GM19395 (cell line): Measurements from ENCODE around the gene TFEB.

Source experiments
- ATAC-seq: cut with Tn5 transposase; IDR thresholded peaks from one replicate; pipeline ENCODE4 v1.9.1; 2021; ENCODE audit warnings: mild to moderate bottlenecking, moderate library complexity; ENCODE audit not compliant: unreplicated experiment

TFEB gene

GRCh38 chr6:41677124-41677921 lies 58.1 kb downstream of the TFEB start:
- no peak for ATAC-seq

- no peak for ATAC-seq
Measured at GRCh38 chr6:41676431-41676830, 59.0 kb downstream of the TFEB start.

GRCh38 chr6:41675992-41676391 lies 59.4 kb downstream of the TFEB start:
- ATAC-seq = no peak

GRCh38 chr6:41675176-41675775 lies 60.1 kb downstream of the TFEB start:
- ATAC-seq = no peak

- no peak for ATAC-seq
Measured at GRCh38 chr6:41674231-41675000, 61.0 kb downstream of the TFEB start.

GRCh38 chr6:41673704-41674000 lies 61.8 kb downstream of the TFEB start:
- no peak for ATAC-seq

GRCh38 chr6:41672816-41673703 lies 62.3 kb downstream of the TFEB start:
- no peak for ATAC-seq

- ATAC-seq = no peak
Measured at GRCh38 chr6:41672016-41672415, 63.4 kb downstream of the TFEB start.

GRCh38 chr6:41671376-41671775 lies 64.0 kb downstream of the TFEB start:
- no peak for ATAC-seq

GRCh38 chr6:41670703-41671360 lies 64.6 kb downstream of the TFEB start:
- ATAC-seq = no peak

GRCh38 chr6:41668968-41669367 lies 66.4 kb downstream of the TFEB start:
- ATAC-seq = no peak

GRCh38 chr6:41667195-41667594 lies 68.2 kb downstream of the TFEB start:
- no peak for ATAC-seq

- ATAC-seq = no peak
Measured at GRCh38 chr6:41664271-41664670, 71.1 kb downstream of the TFEB start.

- ATAC-seq = no peak
Measured at GRCh38 chr6:41663568-41663967, 71.8 kb downstream of the TFEB start.

GRCh38 chr6:41659935-41660334 lies 75.5 kb downstream of the TFEB start:
- ATAC-seq = no peak

GRCh38 chr6:41658636-41659035 lies 76.8 kb downstream of the TFEB start:
- no peak for ATAC-seq

- no peak for ATAC-seq
Measured at GRCh38 chr6:41657131-41658094, 78.0 kb downstream of the TFEB start.

GRCh38 chr6:41656002-41656691 lies 79.3 kb downstream of the TFEB start:
- no peak for ATAC-seq

GRCh38 chr6:41655646-41656001 lies 79.8 kb downstream of the TFEB start:
- no peak for ATAC-seq
